Measurements from ENCODE around the gene POLR3GL. TPM values are rescaled to one million over a fixed set of nuclear protein-coding genes. Genes with fewer than 3 reads are reported as not detected.
A peak's percentile ranks its signal among the peaks of the same experiment; 100 is the strongest.

The POLR3GL gene
- total RNA-seq, 1 donor from 2014 or later = 15.5 TPM

DNA sequence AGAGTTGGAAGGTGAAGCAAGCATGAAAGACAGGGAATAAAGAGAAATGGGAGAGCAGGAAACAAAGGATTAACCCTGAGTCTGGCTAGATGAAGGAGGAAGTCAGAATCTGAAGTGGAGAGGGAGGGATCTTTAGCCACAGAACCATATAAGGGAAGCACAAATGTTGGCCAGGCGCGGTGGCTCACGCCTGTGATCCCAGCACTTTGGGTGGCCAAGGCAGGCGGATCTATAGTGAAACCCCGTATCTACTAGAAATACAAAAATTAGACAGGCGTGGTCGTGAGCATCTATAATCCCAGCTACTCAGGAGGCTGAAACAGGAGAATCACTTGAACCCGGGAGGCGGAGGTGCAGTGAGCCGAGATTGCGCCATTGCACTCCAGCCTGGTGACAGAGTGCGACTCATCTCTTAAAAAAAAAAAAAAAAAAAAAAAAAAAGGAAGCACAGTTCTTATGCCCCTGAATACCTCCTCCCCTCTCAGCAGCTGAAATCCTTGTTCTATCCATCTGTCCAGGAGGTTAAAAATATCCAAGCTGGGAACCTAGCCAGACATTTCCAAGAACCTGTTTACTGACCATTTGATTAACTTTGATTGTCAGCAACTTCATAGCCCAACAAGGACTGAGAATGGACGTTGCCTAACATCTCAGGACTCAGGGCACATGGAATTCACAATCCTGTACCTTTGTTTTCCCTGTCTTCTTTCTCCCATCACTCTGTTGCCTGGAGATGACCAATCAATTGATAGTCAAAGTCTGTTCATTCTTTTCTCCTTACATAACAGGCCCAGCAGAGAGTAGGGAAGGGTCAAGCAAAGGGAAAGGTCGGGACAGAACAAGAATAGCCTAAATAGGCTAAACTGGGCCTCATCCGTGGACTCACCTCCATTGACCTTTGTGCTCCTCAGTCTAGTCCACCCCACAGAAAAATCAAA lies 21.3 kb downstream of the POLR3GL start:
- Mint-ChIP-seq H3K27ac (ENCODE audit: unreplicated experiment) (peak overlapping the region; percentile 91), H3K36me3 (ENCODE audit: low read depth) (no peaks in the 10 kb centered on the region), H3K4me3 (peak overlapping the region; percentile 47)

GRCh38 chr1:145986551-145986950 lies 22.1 kb downstream of the POLR3GL start:
- Mint-ChIP-seq H3K36me3 (ENCODE audit: low read depth) (peaks cover under 1% of the 10 kb centered on the region), H3K27ac (ENCODE audit: unreplicated experiment) (no peak overlapping the region), H3K4me3 (no peak overlapping the region), H3K4me1 (peaks cover 23% of the 10 kb centered on the region), H3K27me3 (ENCODE audit: low read depth) (no peaks in the 10 kb centered on the region), H3K9me3 (no peaks in the 10 kb centered on the region)
- TF ChIP-seq CTCF (conservative IDR thresholded peaks at IDR 0.05) = no peak
- DNase-seq (ENCODE audit: low read depth, low spot score) = no peak

More for the DNA sequence above, 21.3 kb downstream of the POLR3GL start:
- no peak for TF ChIP-seq CTCF (conservative IDR thresholded peaks at IDR 0.05)
- Mint-ChIP-seq H3K27me3 (ENCODE audit: low read depth) (no peaks in the 10 kb centered on the region), H3K9me3 (no peaks in the 10 kb centered on the region), H3K4me1 (peaks cover 23% of the 10 kb centered on the region)
- DNase-seq (ENCODE audit: low read depth, low spot score) = no peak

DNA sequence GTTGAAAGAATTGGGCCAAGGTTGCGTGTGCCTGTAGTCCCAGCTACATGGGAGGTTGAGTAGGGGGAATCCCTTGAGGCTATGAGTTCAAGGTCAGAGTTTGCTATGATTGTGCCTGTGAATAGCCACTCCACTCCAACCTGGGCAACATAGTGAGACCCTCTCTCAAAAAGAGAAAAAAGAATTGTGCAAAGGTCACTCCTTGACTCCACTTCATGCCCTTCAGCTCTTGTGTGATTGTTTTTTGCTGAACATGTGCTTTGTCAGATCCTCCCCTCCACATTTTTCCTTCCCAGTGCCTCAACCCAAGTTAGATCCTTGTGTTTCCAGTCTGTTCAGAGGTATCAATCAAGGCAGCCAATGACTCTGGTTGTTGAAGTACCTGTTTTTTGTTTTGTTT lies 23.4 kb downstream of the POLR3GL start:
- Mint-ChIP-seq H3K27ac (ENCODE audit: unreplicated experiment) (no peak overlapping the region), H3K4me3 (no peak overlapping the region), H3K27me3 (ENCODE audit: low read depth) (no peaks in the 10 kb centered on the region), H3K9me3 (no peaks in the 10 kb centered on the region), H3K36me3 (ENCODE audit: low read depth) (peaks cover 7% of the 10 kb centered on the region), H3K4me1 (peaks cover 29% of the 10 kb centered on the region)
- no peak for DNase-seq (ENCODE audit: low read depth, low spot score)
- TF ChIP-seq CTCF (conservative IDR thresholded peaks at IDR 0.05) = no peak

- H3K36me3 Mint-ChIP-seq (ENCODE audit: low read depth) = peaks cover 13% of the 10 kb centered on the region
- no peak overlapping the region for H3K4me3 Mint-ChIP-seq
- no peaks in the 10 kb centered on the region for H3K27me3 Mint-ChIP-seq (ENCODE audit: low read depth)
- no peaks in the 10 kb centered on the region for H3K9me3 Mint-ChIP-seq
- H3K4me1 Mint-ChIP-seq = peaks cover 34% of the 10 kb centered on the region
- no peak for DNase-seq (ENCODE audit: low read depth, low spot score)
- no peak overlapping the region for H3K27ac Mint-ChIP-seq (ENCODE audit: unreplicated experiment)
- no peak for TF ChIP-seq CTCF (conservative IDR thresholded peaks at IDR 0.05)
Observed at GRCh38 chr1:145988773-145989172, 24.3 kb downstream of the POLR3GL start.

DNA sequence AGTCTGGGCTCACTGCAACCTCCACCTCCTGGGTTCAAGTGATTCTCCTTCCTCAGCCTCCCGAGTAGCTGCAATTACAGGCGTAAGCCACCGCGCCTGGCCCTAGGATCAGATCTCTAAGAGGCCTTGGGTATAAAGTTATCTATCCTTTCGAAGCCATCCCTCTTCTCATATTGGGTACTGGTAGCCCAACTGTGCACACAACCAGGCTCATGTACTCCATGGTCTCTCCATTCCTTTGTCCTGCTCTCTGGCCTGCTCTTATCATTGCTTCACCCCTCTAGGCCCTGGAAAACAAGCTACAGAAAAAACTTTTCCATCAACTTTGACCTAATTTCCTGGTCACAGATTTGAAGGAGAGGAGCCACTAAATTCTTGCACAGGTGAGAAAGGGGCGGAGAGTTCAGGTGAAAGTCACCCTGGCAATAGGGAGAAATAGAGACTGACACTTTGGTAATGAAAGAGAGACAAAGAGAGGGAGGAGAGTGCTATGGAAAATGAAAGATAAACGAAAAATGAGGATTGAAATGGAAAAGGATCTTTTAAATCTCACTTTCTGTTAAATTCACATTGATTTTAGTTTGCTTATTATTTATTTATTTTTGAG lies 25.9 kb downstream of the POLR3GL start:
- TF ChIP-seq CTCF (conservative IDR thresholded peaks at IDR 0.05) = no peak
- Mint-ChIP-seq H3K4me1 (peaks cover 38% of the 10 kb centered on the region), H3K9me3 (no peaks in the 10 kb centered on the region), H3K36me3 (ENCODE audit: low read depth) (peaks cover 26% of the 10 kb centered on the region), H3K27me3 (ENCODE audit: low read depth) (no peaks in the 10 kb centered on the region), H3K4me3 (peak overlapping the region; percentile 28), H3K27ac (ENCODE audit: unreplicated experiment) (no peak overlapping the region)
- DNase-seq (ENCODE audit: low read depth, low spot score) = no peak

All from neural crest cell (in vitro differentiated cells).